Suprapubic skin (tissue), 4 donors: ENCODE data around the gene ZNF839. TPM values are rescaled to one million over a fixed set of nuclear protein-coding genes. Genes with fewer than 3 reads are reported as not detected.

ENCODE experiments used
- DNase-seq, 2 donors: peaks; one replicate each; pipeline ENCODE4 v3.0.0-alpha.2; 2019; ENCODE audit warnings: low spot score in 2 of 2
- H3K27ac ChIP-seq: fragments of 200-600 bp; sonication (generic); one replicate; pipeline ENCODE4 v1.5.1; 2019
- H3K27me3 ChIP-seq: fragments of 200-600 bp; sonication (generic); one replicate; pipeline ENCODE4 v1.5.1; 2019
- H3K36me3 ChIP-seq: fragments of 200-600 bp; sonication (generic); one replicate; pipeline ENCODE4 v1.5.1; 2019
- H3K4me1 ChIP-seq: fragments of 200-600 bp; sonication (generic); one replicate; pipeline ENCODE4 v1.5.1; 2019
- H3K4me3 ChIP-seq: fragments of 200-600 bp; sonication (generic); one replicate; pipeline ENCODE4 v1.5.1; 2019; ENCODE audit warnings: mild to moderate bottlenecking
- H3K9me3 ChIP-seq: fragments of 200-600 bp; sonication (generic); one replicate; pipeline ENCODE4 v1.5.1; 2019
- EP300 ChIP-seq: sonication (generic); formaldehyde crosslinking; IDR thresholded peaks from one replicate; pipeline ENCODE4 v1.6.1; 2017; ENCODE audit warnings: antibody characterized with exemption
- POLR2A ChIP-seq, 2 donors: fragments of 450-650 bp; IDR thresholded peaks; one replicate each; pipeline ENCODE4 v1.6.1; 2017; ENCODE audit warnings: antibody characterized with exemption in 2 of 2, mild to moderate bottlenecking in 2 of 2, moderate library complexity in 2 of 2
- POLR2AphosphoS5 ChIP-seq, 3 donors: sonication (generic); formaldehyde crosslinking; IDR thresholded peaks; one replicate each; pipeline ENCODE4 v1.6.1; 2017; ENCODE audit warnings: antibody characterized with exemption in 3 of 3
- WGBS: methylation state at CpG from one replicate; pipeline ENCODE4 v1.1.5; 2018; 5-methylcytosine and 5-hydroxymethylcytosine counted together
- total RNA-seq, 4 donors: library from RNA; depleted of rRNA; stranded (reverse); fragments of >200 nt; gene quantifications; one replicate each; pipeline ENCODE4 v1.1.0, GENCODE V29; 2016
- TF ChIP-seq, protein P1 (sequence below), 2 donors: fragments of 200-600 bp in 1 of 2; fragments of 450-650 bp in 1 of 2; sonication (generic) in 1 of 2; IDR thresholded peaks; one replicate each; pipeline ENCODE4 v1.5.1; 2016 to 2019; ENCODE audit warnings: antibody characterized with exemption in 2 of 2, mild to moderate bottlenecking in 1 of 2, moderate library complexity in 1 of 2

The ZNF839 gene
- total RNA-seq, 4 donors from 2014 or later: 9.2 to 41.0 (median 17.7) TPM

DNA sequence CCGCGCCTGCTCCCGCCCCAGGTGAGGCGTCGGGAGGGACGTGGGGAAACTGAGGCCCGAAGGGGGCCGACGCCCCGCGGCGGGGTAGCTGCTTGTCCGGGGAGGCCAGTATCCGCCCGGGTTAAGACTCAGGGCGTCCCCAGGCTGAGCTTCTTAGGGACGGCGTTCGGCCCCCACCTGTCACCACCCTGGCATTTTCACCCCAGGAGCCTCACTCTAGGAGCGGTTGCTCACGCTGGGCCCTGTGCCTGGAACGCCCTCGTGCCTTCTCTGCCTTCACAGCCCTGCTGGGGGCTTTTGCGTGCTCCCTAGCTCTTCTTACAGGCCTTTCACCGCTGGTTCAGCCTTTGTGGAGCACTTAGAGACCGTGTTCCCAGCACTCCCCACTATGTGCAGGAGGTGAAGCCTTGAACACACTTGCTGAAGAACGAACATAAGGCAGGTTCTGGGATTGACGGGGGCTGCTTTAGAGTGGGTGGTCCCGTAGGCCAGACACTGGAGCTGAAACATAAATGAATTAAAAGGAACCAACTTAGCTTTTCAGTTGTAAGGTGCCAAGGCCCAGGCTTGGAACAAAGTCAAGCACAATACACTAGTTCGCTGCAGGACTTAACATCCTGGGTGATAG, 601 bp downstream of the ZNF839 start:
- Histone ChIP-seq H3K4me3 (peak overlapping the region; percentile 82), H3K27ac (peak overlapping the region; percentile 90), H3K4me1 (peaks cover 46% of the 10 kb centered on the region), H3K27me3 (no peaks in the 10 kb centered on the region), H3K9me3 (no peaks in the 10 kb centered on the region), H3K36me3 (no peaks in the 10 kb centered on the region)
- 16% methylated on average over 7 of the region's 30 CpGs for WGBS
- TF ChIP-seq EP300 (no peak), POLR2A (IDR thresholded peaks at IDR 0.05) (no peak), POLR2AphosphoS5 (IDR thresholded peaks at IDR 0.05) (no peak)
- TF ChIP-seq, protein P1, sequence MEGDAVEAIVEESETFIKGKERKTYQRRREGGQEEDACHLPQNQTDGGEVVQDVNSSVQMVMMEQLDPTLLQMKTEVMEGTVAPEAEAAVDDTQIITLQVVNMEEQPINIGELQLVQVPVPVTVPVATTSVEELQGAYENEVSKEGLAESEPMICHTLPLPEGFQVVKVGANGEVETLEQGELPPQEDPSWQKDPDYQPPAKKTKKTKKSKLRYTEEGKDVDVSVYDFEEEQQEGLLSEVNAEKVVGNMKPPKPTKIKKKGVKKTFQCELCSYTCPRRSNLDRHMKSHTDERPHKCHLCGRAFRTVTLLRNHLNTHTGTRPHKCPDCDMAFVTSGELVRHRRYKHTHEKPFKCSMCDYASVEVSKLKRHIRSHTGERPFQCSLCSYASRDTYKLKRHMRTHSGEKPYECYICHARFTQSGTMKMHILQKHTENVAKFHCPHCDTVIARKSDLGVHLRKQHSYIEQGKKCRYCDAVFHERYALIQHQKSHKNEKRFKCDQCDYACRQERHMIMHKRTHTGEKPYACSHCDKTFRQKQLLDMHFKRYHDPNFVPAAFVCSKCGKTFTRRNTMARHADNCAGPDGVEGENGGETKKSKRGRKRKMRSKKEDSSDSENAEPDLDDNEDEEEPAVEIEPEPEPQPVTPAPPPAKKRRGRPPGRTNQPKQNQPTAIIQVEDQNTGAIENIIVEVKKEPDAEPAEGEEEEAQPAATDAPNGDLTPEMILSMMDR (IDR thresholded peaks at IDR 0.05): no peak
- DNase-seq: peak in 1 of 2 donors; percentile 80

DNA sequence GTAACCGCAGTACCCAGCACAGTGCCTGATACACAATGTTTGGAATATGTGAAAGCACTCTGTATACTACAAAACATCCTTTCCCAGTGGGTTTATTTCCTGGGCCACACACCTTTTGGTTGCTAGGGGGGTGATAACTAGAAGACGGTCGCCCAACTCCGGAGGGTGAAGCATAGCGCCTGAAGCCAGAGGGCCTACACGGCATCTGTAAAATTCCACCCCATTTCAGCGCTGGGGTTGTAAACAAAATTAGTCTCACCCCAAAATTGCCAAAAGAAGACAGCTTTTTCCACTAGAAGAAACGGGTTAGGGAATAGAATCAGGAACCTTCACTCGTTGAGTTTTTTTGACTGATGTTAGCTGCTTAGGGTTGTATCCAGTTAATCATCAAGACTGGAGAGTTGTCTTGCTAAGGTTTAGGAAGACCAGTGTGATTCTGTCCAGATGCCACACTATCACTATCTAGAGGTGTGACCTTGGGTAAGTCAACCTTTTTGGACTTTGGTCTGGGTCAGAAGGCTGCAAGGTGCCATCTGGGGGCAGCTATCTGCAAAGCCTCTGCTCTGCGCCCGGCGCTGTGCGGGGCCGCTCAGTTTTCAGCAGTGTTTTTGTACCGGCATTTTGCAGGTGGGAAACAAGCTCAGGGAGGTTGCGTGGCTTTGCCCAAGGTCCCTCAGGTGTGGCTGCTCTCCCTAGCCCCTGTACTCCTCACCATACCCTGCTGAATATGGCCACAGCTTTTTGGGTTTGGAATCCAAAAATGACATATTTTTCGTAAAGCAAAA, 1.3 kb downstream of the ZNF839 start:
- Histone ChIP-seq H3K4me1 (peaks cover 44% of the 10 kb centered on the region), H3K9me3 (no peaks in the 10 kb centered on the region), H3K36me3 (peaks cover 3% of the 10 kb centered on the region), H3K27ac (peak overlapping the region; percentile 90), H3K4me3 (peak overlapping the region; percentile 82), H3K27me3 (no peaks in the 10 kb centered on the region)
- no peak for DNase-seq
- TF ChIP-seq, protein P1 (IDR thresholded peaks at IDR 0.05): no peak
- TF ChIP-seq POLR2A (IDR thresholded peaks at IDR 0.05): no peak
- TF ChIP-seq POLR2AphosphoS5 (IDR thresholded peaks at IDR 0.05): no peak
- TF ChIP-seq EP300: no peak
- WGBS: 74% methylated on average over 12 of the region's 17 CpGs

DNA sequence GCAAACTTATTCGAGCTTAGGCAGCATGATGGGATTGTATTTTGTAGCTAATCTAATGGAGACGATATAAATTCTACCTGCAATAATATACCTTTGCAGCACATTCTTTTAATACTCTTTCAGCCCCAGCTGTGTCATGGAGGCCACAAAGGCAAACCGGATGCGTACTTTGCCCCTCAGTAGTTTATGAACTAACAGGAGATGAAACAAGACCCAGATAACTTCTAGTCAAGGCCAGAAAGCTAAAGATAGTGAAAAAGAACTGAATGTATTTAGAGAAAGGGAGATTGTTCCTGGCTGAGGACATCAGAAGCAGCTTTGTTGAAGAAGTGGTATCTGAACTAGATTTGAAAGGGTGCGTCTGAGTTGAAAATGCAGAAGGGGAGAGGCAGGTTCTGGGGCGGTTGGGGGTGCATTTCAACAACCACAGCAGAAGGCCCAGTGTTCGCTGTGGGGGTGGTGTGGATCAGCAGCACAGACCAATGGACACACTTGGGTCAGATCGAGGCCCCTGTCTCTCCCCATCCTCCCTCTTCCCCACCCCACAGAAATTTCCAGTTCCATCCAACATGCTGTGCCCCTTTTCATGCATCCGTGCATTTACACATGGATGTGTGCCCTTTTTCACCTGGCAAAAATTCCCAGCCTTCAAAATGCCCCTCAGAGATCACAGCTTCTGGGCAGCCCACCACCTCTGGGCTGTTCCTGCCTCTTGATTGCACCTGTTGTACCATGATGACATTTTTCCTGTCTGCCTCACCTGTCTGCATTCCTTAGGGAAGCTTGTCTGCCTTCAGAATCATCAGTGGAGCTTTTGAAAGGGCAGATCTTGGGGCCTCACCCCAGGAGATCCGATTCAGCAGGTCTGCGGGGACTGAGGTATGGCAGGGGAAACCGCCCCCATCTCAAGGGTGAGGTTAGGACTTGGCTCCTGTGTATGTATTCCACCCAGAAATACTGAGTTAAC, 2.2 kb downstream of the ZNF839 start:
- WGBS: 87% methylated on average over 12 of the region's 12 CpGs
- Histone ChIP-seq H3K36me3 (peaks cover 11% of the 10 kb centered on the region), H3K4me3 (no peak overlapping the region), H3K4me1 (peaks cover 36% of the 10 kb centered on the region), H3K27ac (no peak overlapping the region), H3K9me3 (no peaks in the 10 kb centered on the region), H3K27me3 (no peaks in the 10 kb centered on the region)
- DNase-seq: no peak
- no peak for TF ChIP-seq EP300
- no peak for TF ChIP-seq POLR2A (IDR thresholded peaks at IDR 0.05)
- TF ChIP-seq, protein P1 (IDR thresholded peaks at IDR 0.05): no peak
- TF ChIP-seq POLR2AphosphoS5 (IDR thresholded peaks at IDR 0.05): no peak

DNA sequence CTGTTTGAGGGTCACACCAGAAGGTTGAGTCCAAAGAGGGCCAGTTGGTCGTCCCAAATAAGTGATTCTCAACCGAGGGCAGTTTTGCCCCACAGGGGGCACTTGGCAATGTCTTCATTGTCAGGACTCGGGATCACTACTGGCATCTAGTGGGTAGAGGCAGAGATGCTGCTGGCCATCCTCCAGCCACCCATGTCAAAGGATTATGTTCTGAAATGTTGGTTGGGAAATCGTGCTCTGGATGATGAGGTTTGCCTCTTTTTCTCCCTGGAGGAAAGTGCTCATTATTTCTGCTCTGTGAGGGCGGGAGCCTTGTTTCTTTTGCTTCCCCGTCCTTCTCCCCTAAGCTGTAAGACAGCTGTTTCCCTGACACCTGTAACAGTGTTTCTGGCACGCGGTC, 3.6 kb downstream of the ZNF839 start:
- Histone ChIP-seq H3K4me3 (no peak overlapping the region), H3K9me3 (no peaks in the 10 kb centered on the region), H3K4me1 (peaks cover 27% of the 10 kb centered on the region), H3K27ac (peak overlapping the region; percentile 34), H3K27me3 (no peaks in the 10 kb centered on the region), H3K36me3 (peaks cover 15% of the 10 kb centered on the region)
- WGBS: 26% methylated on average over 8 of the region's 8 CpGs
- peak; percentile 80 to 86 for DNase-seq
- TF ChIP-seq, protein P1 (IDR thresholded peaks at IDR 0.05): peak; percentile 26 to 55
- TF ChIP-seq EP300: no peak
